ENCODE measurements around the gene PTPN6.

DNA sequence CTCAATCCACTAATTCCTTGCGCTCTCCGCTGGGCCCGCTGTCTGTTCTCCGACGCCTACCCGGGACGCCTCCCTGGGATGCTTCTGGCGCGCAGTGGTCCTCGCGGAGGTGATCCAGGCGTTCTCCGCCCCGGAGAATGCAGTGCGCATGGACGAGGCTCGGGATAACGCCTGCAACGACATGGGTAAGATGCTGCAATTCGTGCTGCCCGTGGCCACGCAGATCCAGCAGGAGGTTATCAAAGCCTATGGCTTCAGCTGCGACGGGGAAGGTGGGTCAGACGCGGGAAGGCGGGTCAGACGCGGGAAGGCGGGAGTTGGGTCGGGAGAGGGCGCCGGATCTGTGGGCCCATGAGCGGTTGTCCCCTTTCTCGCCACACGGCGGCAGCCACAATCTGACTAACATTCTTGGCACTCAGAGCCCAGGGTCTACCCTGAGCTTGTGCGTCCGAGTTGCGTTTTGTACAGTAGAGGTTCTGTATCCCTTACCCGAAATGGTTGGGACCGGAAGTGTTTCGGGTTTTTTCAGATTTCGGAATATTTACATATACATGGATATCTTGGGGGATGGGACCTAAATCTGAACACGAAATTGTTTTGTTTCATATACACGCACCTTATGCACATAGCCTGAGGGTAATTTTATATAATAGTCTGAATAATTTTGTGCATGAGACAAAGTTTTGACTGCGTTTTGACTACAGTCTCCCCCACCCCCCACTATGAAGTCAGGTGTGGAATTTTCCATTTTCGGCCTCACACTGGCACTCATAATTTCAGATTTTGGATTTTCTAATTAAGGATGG, 6.6 kb upstream of the PTPN6 start:
- TF ChIP-seq, protein P1, sequence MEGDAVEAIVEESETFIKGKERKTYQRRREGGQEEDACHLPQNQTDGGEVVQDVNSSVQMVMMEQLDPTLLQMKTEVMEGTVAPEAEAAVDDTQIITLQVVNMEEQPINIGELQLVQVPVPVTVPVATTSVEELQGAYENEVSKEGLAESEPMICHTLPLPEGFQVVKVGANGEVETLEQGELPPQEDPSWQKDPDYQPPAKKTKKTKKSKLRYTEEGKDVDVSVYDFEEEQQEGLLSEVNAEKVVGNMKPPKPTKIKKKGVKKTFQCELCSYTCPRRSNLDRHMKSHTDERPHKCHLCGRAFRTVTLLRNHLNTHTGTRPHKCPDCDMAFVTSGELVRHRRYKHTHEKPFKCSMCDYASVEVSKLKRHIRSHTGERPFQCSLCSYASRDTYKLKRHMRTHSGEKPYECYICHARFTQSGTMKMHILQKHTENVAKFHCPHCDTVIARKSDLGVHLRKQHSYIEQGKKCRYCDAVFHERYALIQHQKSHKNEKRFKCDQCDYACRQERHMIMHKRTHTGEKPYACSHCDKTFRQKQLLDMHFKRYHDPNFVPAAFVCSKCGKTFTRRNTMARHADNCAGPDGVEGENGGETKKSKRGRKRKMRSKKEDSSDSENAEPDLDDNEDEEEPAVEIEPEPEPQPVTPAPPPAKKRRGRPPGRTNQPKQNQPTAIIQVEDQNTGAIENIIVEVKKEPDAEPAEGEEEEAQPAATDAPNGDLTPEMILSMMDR (conservative IDR thresholded peaks at IDR 0.05; ENCODE audit: low read depth, low read length), result peak; percentile 77
- TF ChIP-seq EZH2phosphoT487 (IDR thresholded peaks at IDR 0.05; ENCODE audit: borderline replicate concordance, low read length), result no peak
